ENCODE measurements around the gene SYNPR.

DNA sequence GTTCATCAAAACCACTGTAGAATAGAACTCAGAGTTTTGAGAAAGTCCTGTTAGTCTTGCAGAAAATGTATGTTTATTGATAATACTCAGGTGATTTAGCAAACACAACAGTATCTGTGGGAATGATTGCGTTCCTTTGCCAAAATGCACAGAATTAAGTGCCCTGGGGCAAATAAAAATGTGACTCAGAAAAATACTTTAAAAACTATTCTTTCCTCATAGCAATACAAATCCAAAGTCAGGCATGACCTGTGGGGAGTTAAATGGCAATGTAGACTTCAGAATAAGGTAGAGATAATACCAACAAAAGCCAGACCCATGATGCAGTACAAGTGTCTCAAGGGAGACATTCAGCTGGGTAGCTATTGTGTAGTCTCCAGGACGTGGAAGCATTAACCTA lies 302.0 kb downstream of the SYNPR start:
- TF ChIP-seq EP300 (IDR thresholded peaks at IDR 0.05) = no peak
- no peak for TF ChIP-seq POLR2A (IDR thresholded peaks at IDR 0.05)
